DMS114 treated with DMSO at 0.1 percent for 48 hours (cell line): ENCODE data around the gene AP4B1.
"Not testable (repeated sequence)": the region's sequence is repeated elsewhere in the genome, so short reads cannot be mapped to it uniquely, and the experiment has no call there.

Source experiments
- DNase-seq: peaks from one replicate; lab custom pipeline; 2025; ENCODE audit not compliant: unreplicated experiment; lab: John Stamatoyannopoulos, UW

AP4B1 gene

DNA sequence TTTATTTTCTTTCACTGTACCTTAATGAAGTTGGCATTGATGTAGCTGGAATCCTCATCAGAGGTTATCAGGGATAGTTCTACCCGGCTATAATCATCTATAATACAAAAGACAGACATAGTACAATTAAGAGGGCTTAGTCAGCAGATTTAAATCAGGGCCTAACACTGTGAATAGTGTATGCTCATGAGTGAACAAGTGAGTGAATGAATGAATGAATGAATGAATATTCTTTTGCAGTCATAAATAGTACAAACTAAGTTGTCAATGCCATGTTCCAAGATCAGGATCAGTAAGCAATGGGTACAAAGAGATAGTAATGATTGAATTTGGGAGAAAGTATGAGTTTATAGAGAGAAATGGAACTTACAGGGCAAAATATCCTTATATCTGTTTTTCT lies 45.6 kb downstream of the AP4B1 start:
- DNase-seq: no peak

- DNase-seq: no peak
These were observed 46.2 kb downstream of the AP4B1 start for GRCh38 chr1:113858418-113858817.

GRCh38 chr1:113857776-113858175 lies 46.8 kb downstream of the AP4B1 start:
- DNase-seq: no peak

DNA sequence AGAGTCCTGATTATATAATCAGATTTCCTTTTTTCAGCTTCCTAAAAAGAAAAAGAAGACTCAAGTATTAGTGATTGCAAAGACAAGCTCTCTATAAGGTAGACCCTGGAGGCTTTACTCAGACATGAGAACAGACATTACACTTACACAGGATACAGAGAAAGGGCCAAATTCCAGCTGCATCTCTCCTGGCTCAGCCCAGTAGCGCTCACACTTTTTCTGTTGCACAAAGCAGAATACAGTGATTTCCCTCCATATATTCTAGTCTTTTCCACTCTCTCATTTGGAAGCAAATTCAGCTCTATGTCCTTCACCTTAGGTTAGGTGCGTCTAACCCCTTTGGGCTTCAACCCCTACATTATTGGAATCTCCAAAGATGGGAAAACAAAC lies 48.2 kb downstream of the AP4B1 start:
- no peak for DNase-seq

DNA sequence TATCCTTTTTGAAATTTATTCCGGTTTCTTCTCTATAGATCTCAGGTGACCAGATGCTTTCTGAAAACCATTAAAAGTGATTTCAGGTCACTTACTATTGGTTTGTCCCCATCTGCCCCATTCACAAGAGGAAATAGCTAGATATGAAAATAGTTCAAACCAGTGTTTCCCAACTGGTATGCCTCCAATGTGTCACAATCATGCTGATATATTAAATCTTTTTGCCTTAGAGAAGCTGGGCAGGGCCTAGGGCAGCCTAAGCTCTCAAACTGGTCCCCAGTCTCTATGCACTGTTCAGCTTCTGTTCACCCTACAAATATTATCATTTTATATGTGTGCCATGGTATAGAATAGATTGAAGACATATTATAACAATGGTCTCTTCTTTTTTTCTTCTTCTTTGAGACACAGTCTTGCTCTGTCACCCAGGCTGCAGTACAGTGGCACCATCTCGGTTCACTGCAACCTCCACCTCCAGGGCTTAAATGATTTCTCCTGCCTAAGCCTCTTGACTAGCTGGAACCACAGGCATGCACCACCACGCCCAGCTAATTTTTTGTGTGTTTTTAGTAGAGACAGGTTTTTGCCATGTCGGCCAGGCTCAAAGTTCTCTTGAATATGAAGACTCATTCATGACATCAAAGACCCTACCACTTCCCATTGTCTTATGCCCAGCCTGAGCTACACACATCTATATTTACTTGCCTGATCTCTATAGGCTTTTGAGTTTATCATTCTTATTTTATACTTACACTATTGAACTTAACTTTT lies 48.8 kb downstream of the AP4B1 start:
- no peak for DNase-seq

DNA sequence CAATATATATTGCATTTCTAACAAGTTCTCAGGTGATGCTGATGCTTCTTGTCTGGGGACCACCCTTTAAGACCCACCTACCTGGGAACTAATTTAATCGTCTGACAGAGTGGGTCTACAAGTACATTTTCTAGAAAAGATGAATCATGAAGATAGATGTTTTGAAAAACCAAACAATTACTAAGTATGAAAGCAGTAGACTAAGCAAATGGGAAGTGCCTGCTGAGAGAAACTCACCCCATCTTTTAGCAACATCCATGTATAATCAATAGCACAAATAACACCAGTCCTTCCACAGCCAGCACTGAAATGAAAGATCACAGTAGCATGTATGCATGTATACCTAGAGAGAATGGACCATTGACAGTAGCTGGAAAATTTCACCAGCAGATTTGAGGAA lies 50.4 kb downstream of the AP4B1 start:
- no peak for DNase-seq

DNA sequence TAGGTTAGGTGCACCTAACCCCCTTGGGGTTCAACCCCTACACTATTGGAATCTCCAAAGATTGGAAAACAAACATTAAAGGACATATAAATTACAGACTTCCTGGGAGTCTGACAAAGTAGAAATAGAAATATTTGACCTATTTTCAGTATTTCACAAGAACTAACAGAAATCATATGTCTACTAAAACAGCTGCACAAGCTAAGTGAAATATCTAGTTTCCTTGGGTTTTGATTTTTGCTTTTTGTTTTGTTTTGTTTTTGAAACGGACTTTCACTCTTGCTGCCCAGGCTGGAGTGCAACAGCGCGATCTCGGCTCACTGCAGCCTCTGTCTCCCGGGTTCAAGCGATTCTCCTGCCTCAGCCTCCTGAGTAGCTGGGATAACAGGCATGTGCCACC lies 51.9 kb downstream of the AP4B1 start:
- DNase-seq: not testable (repeated sequence)

DNA sequence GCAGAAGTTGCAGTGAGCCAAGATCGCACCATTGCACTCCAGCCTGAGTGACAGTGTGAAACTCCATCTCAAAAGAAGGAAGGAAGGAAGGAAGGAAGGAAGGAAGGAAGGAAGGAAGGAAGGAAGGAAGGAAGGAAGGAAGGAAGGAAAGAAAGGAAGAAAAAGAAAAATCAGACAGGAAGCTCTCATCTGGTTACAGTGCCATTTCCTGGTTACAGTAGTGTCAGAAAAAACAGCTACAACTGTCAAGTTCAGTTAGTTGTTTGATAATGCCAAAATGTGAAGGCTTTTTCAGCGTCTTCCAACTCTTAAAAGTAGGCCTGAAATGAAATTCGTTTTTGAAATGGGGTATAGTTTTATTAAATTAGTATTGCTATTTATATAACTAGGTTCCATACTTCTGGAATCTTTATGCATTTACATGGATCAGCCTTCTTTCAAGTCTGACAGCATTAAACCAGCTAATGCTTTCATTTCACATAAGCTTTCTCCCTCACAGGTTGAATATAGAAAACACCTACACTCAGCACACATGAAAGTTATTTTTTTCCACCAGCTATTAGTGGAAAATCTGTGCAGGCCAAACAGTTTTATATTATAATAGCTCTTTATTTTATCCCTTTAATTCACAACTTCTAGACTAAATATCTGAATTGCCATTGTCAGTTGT lies 54.3 kb downstream of the AP4B1 start:
- DNase-seq: no peak

GRCh38 chr1:113849072-113849471 lies 55.5 kb downstream of the AP4B1 start:
- no peak for DNase-seq

GRCh38 chr1:113846391-113847035 lies 58.1 kb downstream of the AP4B1 start:
- DNase-seq: no peak
